Ecto neural progenitor cell (in vitro differentiated cells): ENCODE measurements around the gene OR10A3.

Experiments
- DNase-seq: peaks from one replicate; pipeline ENCODE4 v3.0.0-alpha.2; 2018; ENCODE audit warnings: low spot score

The OR10A3 gene

GRCh38 chr11:7892059-7892699, 49.3 kb downstream of the OR10A3 start:
- no peak for DNase-seq

- no peak for DNase-seq
Observed at GRCh38 chr11:7890417-7891172, 50.9 kb downstream of the OR10A3 start.

- no peak for DNase-seq
Observed at GRCh38 chr11:7889985-7890384, 51.5 kb downstream of the OR10A3 start.
